SK-N-SH treated with all-trans-retinoic acid at 6 μM for 48 hours (cell line): ENCODE measurements around the gene RPAP3.

Source experiments
- ATAC-seq: fragments of 200-7000 bp; cut with Tn5 transposase; 3 replicates; pipeline ENCODE4 v1.9.1; 2020; ENCODE audit warnings: mild to moderate bottlenecking, moderate library complexity
- BACH2 ChIP-seq: fragments of 250-450 bp; sonication (Bioruptor Pico); IDR thresholded peaks from 2 replicates; pipeline ENCODE4 v1.9.0; 2021; ENCODE audit warnings: mild to moderate bottlenecking, borderline replicate concordance
- CSDC2 ChIP-seq: fragments of 250-450 bp; sonication (Bioruptor Pico); IDR thresholded peaks from 2 replicates; pipeline ENCODE4 v1.5.0; 2020; ENCODE audit warnings: mild to moderate bottlenecking, moderate library complexity
- ESRRG ChIP-seq: fragments of 250-450 bp; sonication (Bioruptor Pico); IDR thresholded peaks from 2 replicates; pipeline ENCODE4 v1.6.1; 2021; ENCODE audit warnings: mild to moderate bottlenecking
- GLIS3 ChIP-seq: fragments of 250-450 bp; sonication (Bioruptor Pico); IDR thresholded peaks from 2 replicates; pipeline ENCODE4 v1.5.0; 2020; ENCODE audit warnings: mild to moderate bottlenecking, moderate library complexity
- ISL1 ChIP-seq: fragments of 250-450 bp; sonication (Bioruptor Pico); IDR thresholded peaks from 2 replicates; pipeline ENCODE4 v2.1.2; 2022; ENCODE audit warnings: mild to moderate bottlenecking, moderate library complexity
- OSR1 ChIP-seq: fragments of 250-450 bp; sonication (Bioruptor Pico); IDR thresholded peaks from 2 replicates; pipeline ENCODE4 v1.8.0; 2022; ENCODE audit warnings: moderate library complexity, mild to moderate bottlenecking, inconsistent platforms
- RARB ChIP-seq: fragments of 250-450 bp; sonication (Bioruptor Pico); IDR thresholded peaks from 2 replicates; pipeline ENCODE4 v1.8.0; 2021; ENCODE audit warnings: mild to moderate bottlenecking, moderate library complexity
- SNAI2 ChIP-seq: fragments of 250-450 bp; sonication (Bioruptor Pico); IDR thresholded peaks from 2 replicates; pipeline ENCODE4 v1.5.0; 2020; ENCODE audit warnings: mild to moderate bottlenecking, moderate library complexity
- TCF4 ChIP-seq: fragments of 250-450 bp; sonication (Bioruptor Pico); IDR thresholded peaks from 2 replicates; pipeline ENCODE4 v1.8.0; 2021; ENCODE audit warnings: mild to moderate bottlenecking, moderate library complexity, borderline replicate concordance
- TOX ChIP-seq: fragments of 250-450 bp; sonication (Bioruptor Pico); IDR thresholded peaks from 2 replicates; pipeline ENCODE4 v1.8.0; 2021; ENCODE audit warnings: mild to moderate bottlenecking, moderate library complexity, borderline replicate concordance
- ZC3H10 ChIP-seq: fragments of 250-450 bp; sonication (Bioruptor Pico); IDR thresholded peaks from 2 replicates; pipeline ENCODE4 v1.5.1; 2021; ENCODE audit warnings: mild to moderate bottlenecking, moderate library complexity
- ZFP3 ChIP-seq: fragments of 250-450 bp; sonication (Bioruptor Pico); IDR thresholded peaks from 2 replicates; pipeline ENCODE4 v1.5.0; 2020; ENCODE audit warnings: mild to moderate bottlenecking, moderate library complexity
- ZFP30 ChIP-seq: fragments of 450-650 bp; formaldehyde crosslinking; IDR thresholded peaks from 2 replicates; pipeline ENCODE4 v1.5.0; 2022; ENCODE audit warnings: mild to moderate bottlenecking, moderate library complexity
- ZNF70 ChIP-seq: fragments of 450-650 bp; formaldehyde crosslinking; IDR thresholded peaks from 2 replicates; pipeline ENCODE4 v1.5.0; 2020; ENCODE audit warnings: mild to moderate bottlenecking, moderate library complexity
- ZNF8 ChIP-seq: fragments of 450-650 bp; formaldehyde crosslinking; IDR thresholded peaks from 2 replicates; pipeline ENCODE4 v1.5.0; 2020; ENCODE audit warnings: mild to moderate bottlenecking, moderate library complexity
- TF ChIP-seq, protein P1 (sequence below): fragments of 250-450 bp; sonication (Bioruptor Pico); IDR thresholded peaks from 2 replicates; pipeline ENCODE4 v1.5.1; 2020; ENCODE audit warnings: low read depth, mild to moderate bottlenecking, moderate library complexity
- TF ChIP-seq, protein P2 (sequence below): fragments of 250-450 bp; sonication (Bioruptor Pico); IDR thresholded peaks from 2 replicates; pipeline ENCODE4 v1.8.0; 2020; ENCODE audit warnings: mild to moderate bottlenecking, moderate library complexity, borderline replicate concordance
- TF ChIP-seq, protein P3 (sequence below): fragments of 250-450 bp; sonication (Bioruptor Pico); IDR thresholded peaks from 2 replicates; pipeline ENCODE4 v1.8.0; 2021; ENCODE audit warnings: low read depth, mild to moderate bottlenecking, moderate library complexity, borderline replicate concordance
- TF ChIP-seq, protein P4 (sequence below): fragments of 250-450 bp; sonication (Bioruptor Pico); IDR thresholded peaks from 2 replicates; pipeline ENCODE4 v1.5.0; 2020; ENCODE audit warnings: mild to moderate bottlenecking, moderate library complexity

RPAP3 gene

GRCh38 chr12:47709237-47709636 is 3.4 kb upstream of the RPAP3 start:
- TF ChIP-seq SNAI2 (no peak), ZFP3 (CRISPR knock-in tag) (no peak), GLIS3 (no peak), ZFP30 (CRISPR knock-in tag) (no peak), TCF4 (CRISPR knock-in tag) (no peak), OSR1 (CRISPR knock-in tag) (no peak), TOX (CRISPR knock-in tag) (no peak), ESRRG (CRISPR knock-in tag) (no peak), CSDC2 (CRISPR knock-in tag) (no peak)
- TF ChIP-seq, protein P1, sequence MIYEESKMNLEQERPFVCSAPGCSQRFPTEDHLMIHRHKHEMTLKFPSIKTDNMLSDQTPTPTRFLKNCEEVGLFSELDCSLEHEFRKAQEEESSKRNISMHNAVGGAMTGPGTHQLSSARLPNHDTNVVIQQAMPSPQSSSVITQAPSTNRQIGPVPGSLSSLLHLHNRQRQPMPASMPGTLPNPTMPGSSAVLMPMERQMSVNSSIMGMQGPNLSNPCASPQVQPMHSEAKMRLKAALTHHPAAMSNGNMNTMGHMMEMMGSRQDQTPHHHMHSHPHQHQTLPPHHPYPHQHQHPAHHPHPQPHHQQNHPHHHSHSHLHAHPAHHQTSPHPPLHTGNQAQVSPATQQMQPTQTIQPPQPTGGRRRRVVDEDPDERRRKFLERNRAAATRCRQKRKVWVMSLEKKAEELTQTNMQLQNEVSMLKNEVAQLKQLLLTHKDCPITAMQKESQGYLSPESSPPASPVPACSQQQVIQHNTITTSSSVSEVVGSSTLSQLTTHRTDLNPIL (CRISPR knock-in tag), result no peak
- TF ChIP-seq, protein P2, sequence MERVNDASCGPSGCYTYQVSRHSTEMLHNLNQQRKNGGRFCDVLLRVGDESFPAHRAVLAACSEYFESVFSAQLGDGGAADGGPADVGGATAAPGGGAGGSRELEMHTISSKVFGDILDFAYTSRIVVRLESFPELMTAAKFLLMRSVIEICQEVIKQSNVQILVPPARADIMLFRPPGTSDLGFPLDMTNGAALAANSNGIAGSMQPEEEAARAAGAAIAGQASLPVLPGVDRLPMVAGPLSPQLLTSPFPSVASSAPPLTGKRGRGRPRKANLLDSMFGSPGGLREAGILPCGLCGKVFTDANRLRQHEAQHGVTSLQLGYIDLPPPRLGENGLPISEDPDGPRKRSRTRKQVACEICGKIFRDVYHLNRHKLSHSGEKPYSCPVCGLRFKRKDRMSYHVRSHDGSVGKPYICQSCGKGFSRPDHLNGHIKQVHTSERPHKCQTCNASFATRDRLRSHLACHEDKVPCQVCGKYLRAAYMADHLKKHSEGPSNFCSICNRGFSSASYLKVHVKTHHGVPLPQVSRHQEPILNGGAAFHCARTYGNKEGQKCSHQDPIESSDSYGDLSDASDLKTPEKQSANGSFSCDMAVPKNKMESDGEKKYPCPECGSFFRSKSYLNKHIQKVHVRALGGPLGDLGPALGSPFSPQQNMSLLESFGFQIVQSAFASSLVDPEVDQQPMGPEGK (CRISPR knock-in tag), result no peak
- ATAC-seq, result no peak

- TF ChIP-seq GLIS3, result no peak
- TF ChIP-seq RARB (CRISPR knock-in tag), result no peak
- TF ChIP-seq, protein P2 (CRISPR knock-in tag), result no peak
- no peak for TF ChIP-seq ZNF8
- TF ChIP-seq ISL1 (CRISPR knock-in tag), result no peak
- no peak for TF ChIP-seq TOX (CRISPR knock-in tag)
- no peak for TF ChIP-seq CSDC2 (CRISPR knock-in tag)
- TF ChIP-seq SNAI2, result no peak
- no peak for ATAC-seq
Observed at GRCh38 chr12:47707905-47708543, 2.2 kb upstream of the RPAP3 start.

GRCh38 chr12:47707355-47707754 is 1.5 kb upstream of the RPAP3 start:
- no peak for ATAC-seq
- TF ChIP-seq ESRRG (CRISPR knock-in tag) (no peak), GLIS3 (no peak), TOX (CRISPR knock-in tag) (no peak), ZC3H10 (no peak), RARB (CRISPR knock-in tag) (no peak)
- TF ChIP-seq, protein P3, sequence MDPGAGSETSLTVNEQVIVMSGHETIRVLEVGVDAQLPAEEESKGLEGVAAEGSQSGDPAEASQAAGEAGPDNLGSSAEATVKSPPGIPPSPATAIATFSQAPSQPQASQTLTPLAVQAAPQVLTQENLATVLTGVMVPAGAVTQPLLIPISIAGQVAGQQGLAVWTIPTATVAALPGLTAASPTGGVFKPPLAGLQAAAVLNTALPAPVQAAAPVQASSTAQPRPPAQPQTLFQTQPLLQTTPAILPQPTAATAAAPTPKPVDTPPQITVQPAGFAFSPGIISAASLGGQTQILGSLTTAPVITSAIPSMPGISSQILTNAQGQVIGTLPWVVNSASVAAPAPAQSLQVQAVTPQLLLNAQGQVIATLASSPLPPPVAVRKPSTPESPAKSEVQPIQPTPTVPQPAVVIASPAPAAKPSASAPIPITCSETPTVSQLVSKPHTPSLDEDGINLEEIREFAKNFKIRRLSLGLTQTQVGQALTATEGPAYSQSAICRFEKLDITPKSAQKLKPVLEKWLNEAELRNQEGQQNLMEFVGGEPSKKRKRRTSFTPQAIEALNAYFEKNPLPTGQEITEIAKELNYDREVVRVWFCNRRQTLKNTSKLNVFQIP, result no peak

DNA sequence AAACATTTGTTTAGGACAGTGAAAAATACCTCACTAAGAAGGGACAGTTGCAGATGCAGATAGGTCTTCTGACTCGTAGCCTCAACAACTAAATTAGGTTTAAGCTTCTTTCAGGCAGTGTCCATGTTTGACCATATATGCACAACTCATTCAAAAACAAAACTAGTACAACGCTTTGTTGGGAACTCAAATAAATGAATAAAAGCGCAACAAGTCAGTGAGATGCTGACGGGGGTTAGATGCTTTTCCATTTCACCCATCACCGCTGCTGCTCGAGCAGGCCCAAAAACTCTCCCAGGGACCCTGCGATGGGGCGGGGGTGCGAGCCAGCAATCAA is 633 bp downstream of the RPAP3 start:
- ATAC-seq, result no peak; the same call in 1 of the 3 replicates
- TF ChIP-seq, protein P4, sequence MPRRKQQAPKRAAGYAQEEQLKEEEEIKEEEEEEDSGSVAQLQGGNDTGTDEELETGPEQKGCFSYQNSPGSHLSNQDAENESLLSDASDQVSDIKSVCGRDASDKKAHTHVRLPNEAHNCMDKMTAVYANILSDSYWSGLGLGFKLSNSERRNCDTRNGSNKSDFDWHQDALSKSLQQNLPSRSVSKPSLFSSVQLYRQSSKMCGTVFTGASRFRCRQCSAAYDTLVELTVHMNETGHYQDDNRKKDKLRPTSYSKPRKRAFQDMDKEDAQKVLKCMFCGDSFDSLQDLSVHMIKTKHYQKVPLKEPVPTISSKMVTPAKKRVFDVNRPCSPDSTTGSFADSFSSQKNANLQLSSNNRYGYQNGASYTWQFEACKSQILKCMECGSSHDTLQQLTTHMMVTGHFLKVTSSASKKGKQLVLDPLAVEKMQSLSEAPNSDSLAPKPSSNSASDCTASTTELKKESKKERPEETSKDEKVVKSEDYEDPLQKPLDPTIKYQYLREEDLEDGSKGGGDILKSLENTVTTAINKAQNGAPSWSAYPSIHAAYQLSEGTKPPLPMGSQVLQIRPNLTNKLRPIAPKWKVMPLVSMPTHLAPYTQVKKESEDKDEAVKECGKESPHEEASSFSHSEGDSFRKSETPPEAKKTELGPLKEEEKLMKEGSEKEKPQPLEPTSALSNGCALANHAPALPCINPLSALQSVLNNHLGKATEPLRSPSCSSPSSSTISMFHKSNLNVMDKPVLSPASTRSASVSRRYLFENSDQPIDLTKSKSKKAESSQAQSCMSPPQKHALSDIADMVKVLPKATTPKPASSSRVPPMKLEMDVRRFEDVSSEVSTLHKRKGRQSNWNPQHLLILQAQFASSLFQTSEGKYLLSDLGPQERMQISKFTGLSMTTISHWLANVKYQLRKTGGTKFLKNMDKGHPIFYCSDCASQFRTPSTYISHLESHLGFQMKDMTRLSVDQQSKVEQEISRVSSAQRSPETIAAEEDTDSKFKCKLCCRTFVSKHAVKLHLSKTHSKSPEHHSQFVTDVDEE (CRISPR knock-in tag), result no peak
- TF ChIP-seq, protein P2 (CRISPR knock-in tag), result no peak
- TF ChIP-seq BACH2 (CRISPR knock-in tag), result no peak
- no peak for TF ChIP-seq ZC3H10
- TF ChIP-seq OSR1 (CRISPR knock-in tag), result no peak
- TF ChIP-seq ZFP30 (CRISPR knock-in tag), result no peak
- TF ChIP-seq ESRRG (CRISPR knock-in tag), result no peak
- no peak for TF ChIP-seq ZNF8
- TF ChIP-seq TCF4 (CRISPR knock-in tag), result no peak
- no peak for TF ChIP-seq CSDC2 (CRISPR knock-in tag)
- TF ChIP-seq ZFP3 (CRISPR knock-in tag), result no peak
- TF ChIP-seq SNAI2, result no peak
- TF ChIP-seq ZNF70 (CRISPR knock-in tag), result no peak
